ENCODE measurements around the gene GNAS. TPM values are rescaled to one million over a fixed set of nuclear protein-coding genes. Genes with fewer than 3 reads are reported as not detected.

GNAS gene
- total and polyA plus RNA-seq, 4 experiments from 2014 or later: 70.1 to 645 (median 412) TPM

GRCh38 chr20:58950603-58951002, 98.1 kb downstream of the GNAS start:
- POLR2A ChIA-PET (ENCODE audit: partially characterized antibody): no interaction called here
- H3K4me3 Mint-ChIP-seq: no peak overlapping the region
- H3K9me3 ChIP-seq (ENCODE audit: control insufficient read depth in 1 of 2, low read length in 2 of 2): no peaks in the 10 kb centered on the region
- CTCF ChIA-PET (ENCODE audit: partially characterized antibody): no interaction called here
- no peaks in the 10 kb centered on the region for H3K4me1 ChIP-seq (ENCODE audit: insufficient read depth, low read length)
- peaks cover 5% of the 10 kb centered on the region in 2 donors for H3K27me3 Mint-ChIP-seq
- no peaks in the 10 kb centered on the region for H3K4me1 Mint-ChIP-seq
- no peaks in the 10 kb centered on the region for H3K9me3 Mint-ChIP-seq
- no peak overlapping the region for H3K27ac Mint-ChIP-seq
- no peak overlapping the region for H3K27ac ChIP-seq (ENCODE audit: low read depth, low read length)
- no peak overlapping the region for H3K4me3 ChIP-seq (ENCODE audit: low read length in 2 of 2)
- no peaks in the 10 kb centered on the region for H3K27me3 ChIP-seq (ENCODE audit: insufficient read depth, low read length)
- no peaks in the 10 kb centered on the region for H3K36me3 ChIP-seq (ENCODE audit: insufficient read depth, low read length)
- intact Hi-C loops (cut with micrococcal nuclease): no loop called here
- no peaks in the 10 kb centered on the region for H3K36me3 Mint-ChIP-seq
- no peak for DNase-seq

DNA sequence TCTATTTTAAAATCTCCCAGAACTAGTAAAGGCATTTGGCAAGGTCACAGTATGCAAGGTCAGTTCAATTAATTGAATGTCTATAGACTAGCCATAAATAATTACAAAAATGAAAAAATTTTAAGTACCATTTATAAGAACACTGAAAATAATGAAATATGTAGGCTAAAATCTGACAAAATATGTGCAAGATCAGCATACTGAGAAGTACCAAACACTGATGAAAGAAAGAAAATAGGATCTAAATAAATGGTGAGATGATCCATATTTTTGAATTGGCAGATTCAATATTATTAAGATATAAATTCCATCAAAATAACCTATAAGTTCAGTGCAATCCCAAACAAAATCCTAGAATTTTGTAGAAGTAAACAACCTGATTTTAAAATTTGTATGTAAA, 100.5 kb downstream of the GNAS start:
- intact Hi-C loops (cut with micrococcal nuclease): no loop called here
- Histone ChIP-seq H3K27me3 (ENCODE audit: insufficient read depth, low read length) (no peaks in the 10 kb centered on the region), H3K9me3 (ENCODE audit: control insufficient read depth in 1 of 2, low read length in 2 of 2) (no peaks in the 10 kb centered on the region), H3K27ac (ENCODE audit: low read depth, low read length) (no peak overlapping the region), H3K4me1 (ENCODE audit: insufficient read depth, low read length) (no peaks in the 10 kb centered on the region), H3K36me3 (ENCODE audit: insufficient read depth, low read length) (no peaks in the 10 kb centered on the region), H3K4me3 (ENCODE audit: low read length in 2 of 2) (no peak overlapping the region)
- no peak for DNase-seq
- Mint-ChIP-seq H3K9me3 (no peaks in the 10 kb centered on the region), H3K4me3 (no peak overlapping the region), H3K27ac (no peak overlapping the region), H3K27me3 (peaks cover 5% of the 10 kb centered on the region in 2 donors), H3K4me1 (no peaks in the 10 kb centered on the region), H3K36me3 (no peaks in the 10 kb centered on the region)
- ChIA-PET CTCF (ENCODE audit: partially characterized antibody) (no interaction called here), POLR2A (ENCODE audit: partially characterized antibody) (no interaction called here)

DNA sequence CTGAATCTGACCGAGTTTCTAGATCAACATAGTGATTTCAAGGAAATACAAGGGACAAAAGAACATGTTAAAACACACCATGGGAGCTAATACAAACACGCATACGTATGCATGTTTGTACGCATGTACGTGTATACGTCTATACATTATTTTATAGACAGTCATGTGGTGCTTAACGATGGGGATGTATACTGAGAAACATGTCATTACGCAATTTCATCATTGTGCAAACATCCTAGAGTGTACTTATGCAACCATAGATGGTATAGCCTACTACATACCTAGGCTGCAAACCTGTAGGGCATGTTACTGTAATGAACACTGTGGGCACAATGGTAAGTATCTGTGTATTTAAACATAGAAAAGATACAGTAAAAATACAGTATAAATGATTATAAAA, 103.6 kb downstream of the GNAS start:
- H3K36me3 Mint-ChIP-seq: no peaks in the 10 kb centered on the region
- no peak overlapping the region for H3K4me3 ChIP-seq (ENCODE audit: low read length in 2 of 2)
- ChIA-PET CTCF (ENCODE audit: partially characterized antibody) (no interaction called here), POLR2A (ENCODE audit: partially characterized antibody) (interaction anchor here (0.7 kb wide), 1 partner anchor 1549 kb away, joined by 3 read pairs; no protein-coding TSS in a partner anchor)
- no peak overlapping the region for H3K27ac Mint-ChIP-seq
- H3K27ac ChIP-seq (ENCODE audit: low read depth, low read length): no peak overlapping the region
- H3K4me3 Mint-ChIP-seq: no peak overlapping the region
- no peaks in the 10 kb centered on the region for H3K27me3 ChIP-seq (ENCODE audit: insufficient read depth, low read length)
- peaks cover 7 to 9% of the 10 kb centered on the region in 2 donors for H3K27me3 Mint-ChIP-seq
- no peaks in the 10 kb centered on the region for H3K9me3 Mint-ChIP-seq
- intact Hi-C loops (cut with micrococcal nuclease): no loop called here
- H3K36me3 ChIP-seq (ENCODE audit: insufficient read depth, low read length): no peaks in the 10 kb centered on the region
- H3K4me1 Mint-ChIP-seq: no peaks in the 10 kb centered on the region
- no peak for DNase-seq
- H3K4me1 ChIP-seq (ENCODE audit: insufficient read depth, low read length): no peaks in the 10 kb centered on the region
- H3K9me3 ChIP-seq (ENCODE audit: control insufficient read depth in 1 of 2, low read length in 2 of 2): no peaks in the 10 kb centered on the region

DNA sequence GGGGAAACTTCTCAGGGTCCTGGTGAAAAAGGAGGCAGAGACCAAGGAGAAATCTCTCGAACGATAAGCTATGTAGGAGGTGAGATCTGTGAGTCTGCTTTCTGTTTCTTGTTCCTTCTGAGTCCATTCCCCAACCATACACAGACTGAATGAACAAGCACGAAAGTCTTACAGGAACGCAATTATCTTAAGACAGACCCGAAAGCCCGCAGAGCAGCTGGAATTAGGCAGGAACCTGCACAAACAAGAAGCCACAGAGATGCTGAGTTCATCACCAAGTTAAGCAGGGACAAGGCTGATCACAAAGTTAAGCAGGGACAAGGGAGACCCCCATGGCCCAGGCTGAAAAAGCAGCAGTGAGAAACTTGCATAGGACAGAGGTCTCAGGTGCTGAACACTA, 107.1 kb downstream of the GNAS start:
- peaks cover 0 to 6% (median 2%) of the 10 kb centered on the region in 8 donors for H3K9me3 Mint-ChIP-seq
- intact Hi-C loops (cut with micrococcal nuclease): no loop called here
- Histone ChIP-seq H3K36me3 (ENCODE audit: insufficient read depth, low read length) (no peaks in the 10 kb centered on the region), H3K27me3 (ENCODE audit: insufficient read depth, low read length) (no peaks in the 10 kb centered on the region), H3K27ac (ENCODE audit: low read depth, low read length) (no peak overlapping the region), H3K9me3 (ENCODE audit: control insufficient read depth in 1 of 2, low read length in 2 of 2) (no peaks in the 10 kb centered on the region), H3K4me3 (ENCODE audit: low read length in 2 of 2) (no peak overlapping the region), H3K4me1 (ENCODE audit: insufficient read depth, low read length) (no peaks in the 10 kb centered on the region)
- H3K4me3 Mint-ChIP-seq: no peak overlapping the region
- DNase-seq: no peak
- peaks cover 15 to 17% of the 10 kb centered on the region in 2 donors for H3K27me3 Mint-ChIP-seq
- ChIA-PET POLR2A (ENCODE audit: partially characterized antibody) (no interaction called here), CTCF (ENCODE audit: partially characterized antibody) (interaction anchor here (0.8 kb wide), 1 partner anchor 89 kb away, joined by 3 read pairs; no protein-coding TSS in a partner anchor)
- H3K4me1 Mint-ChIP-seq: no peaks in the 10 kb centered on the region
- H3K27ac Mint-ChIP-seq: no peak overlapping the region
- no peaks in the 10 kb centered on the region for H3K36me3 Mint-ChIP-seq

Small RNA genes within 50 kb of the gene (microRNA-seq; reads per million reads assigned to microRNA genes)
- not detected for gene MIR298 (ENCODE audit: borderline microRNAs expressed, borderline number of aligned reads, borderline replicate concordance)

Other genes with a start within 250 kb of the GNAS start
- gene STX16, start 201.4 kb upstream of the GNAS start, total RNA-seq: 100 to 1,000 TPM; 158 to 167 TPM
- gene STX16, start 201.4 kb upstream of the GNAS start, polyA plus RNA-seq: 10 to 100 TPM; 16.5 to 24.5 TPM
- gene NPEPL1, start 159.9 kb upstream of the GNAS start, total RNA-seq: 10 to 100 TPM; 44.2 to 44.8 TPM
- 10 to 100 TPM in 1 of 2 donors, 1 to 10 TPM in 1; 8.9 to 11.9 TPM for gene NPEPL1, start 159.9 kb upstream of the GNAS start, polyA plus RNA-seq
- gene GNAS-AS1, start 1.8 kb upstream of the GNAS start, total RNA-seq: 1 to 10 TPM in 1 of 2 experiments, under 1 TPM in 1; 0.94 to 1.1 TPM
- not detected for gene GNAS-AS1, start 1.8 kb upstream of the GNAS start, polyA plus RNA-seq
- 10 to 100 TPM; 77.6 to 93.3 TPM for gene NELFCD, start 128.5 kb downstream of the GNAS start, total RNA-seq
- gene NELFCD, start 128.5 kb downstream of the GNAS start, polyA plus RNA-seq: 10 to 100 TPM; 72.6 to 88.0 TPM
- gene CTSZ, start 154.5 kb downstream of the GNAS start, total RNA-seq: 10 to 100 TPM; 34.8 to 37.3 TPM
- gene CTSZ, start 154.5 kb downstream of the GNAS start, polyA plus RNA-seq: 1 to 10 TPM in 1 of 2 donors, under 1 TPM in 1; 0.76 to 3.4 TPM
- gene TUBB1, start 166.7 kb downstream of the GNAS start, total RNA-seq: not detected
- gene TUBB1, start 166.7 kb downstream of the GNAS start, polyA plus RNA-seq: not detected
- gene ATP5F1E, start 179.6 kb downstream of the GNAS start, total RNA-seq: 10 to 100 TPM; 77.2 to 84.5 TPM
- 100 to 1,000 TPM in 1 of 2 donors, 10 to 100 TPM in 1; 76.9 to 102 TPM for gene ATP5F1E, start 179.6 kb downstream of the GNAS start, polyA plus RNA-seq
- gene PRELID3B, start 190.1 kb downstream of the GNAS start, total RNA-seq: 10 to 100 TPM; 47.0 to 53.5 TPM
- gene PRELID3B, start 190.1 kb downstream of the GNAS start, polyA plus RNA-seq: 10 to 100 TPM; 35.7 to 54.7 TPM